ENCODE data around the gene SEC14L6.

DNA sequence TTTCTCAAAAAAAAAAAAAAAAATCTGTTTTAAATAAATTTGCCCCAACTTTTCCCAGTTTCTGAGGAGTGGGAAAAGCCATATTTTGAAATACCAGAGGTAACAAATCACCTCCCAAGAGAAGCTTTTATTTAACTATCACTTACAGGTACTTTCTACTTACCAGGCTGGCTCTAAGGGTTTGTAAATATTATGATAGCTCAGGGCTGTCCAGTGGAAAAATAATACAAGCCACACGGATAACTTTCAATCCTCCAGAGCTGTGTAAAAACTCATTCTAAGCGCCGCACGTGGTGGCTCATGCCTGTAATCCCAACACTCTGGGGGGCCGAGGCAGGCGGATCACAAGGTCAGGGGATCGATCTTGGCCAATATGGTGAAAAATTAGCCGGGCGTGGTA, 35.4 kb downstream of the SEC14L6 start:
- no peak for TF ChIP-seq POLR2A (IDR thresholded peaks at IDR 0.05; ENCODE audit: extremely low read depth, insufficient read length)
- TF ChIP-seq, protein P1, sequence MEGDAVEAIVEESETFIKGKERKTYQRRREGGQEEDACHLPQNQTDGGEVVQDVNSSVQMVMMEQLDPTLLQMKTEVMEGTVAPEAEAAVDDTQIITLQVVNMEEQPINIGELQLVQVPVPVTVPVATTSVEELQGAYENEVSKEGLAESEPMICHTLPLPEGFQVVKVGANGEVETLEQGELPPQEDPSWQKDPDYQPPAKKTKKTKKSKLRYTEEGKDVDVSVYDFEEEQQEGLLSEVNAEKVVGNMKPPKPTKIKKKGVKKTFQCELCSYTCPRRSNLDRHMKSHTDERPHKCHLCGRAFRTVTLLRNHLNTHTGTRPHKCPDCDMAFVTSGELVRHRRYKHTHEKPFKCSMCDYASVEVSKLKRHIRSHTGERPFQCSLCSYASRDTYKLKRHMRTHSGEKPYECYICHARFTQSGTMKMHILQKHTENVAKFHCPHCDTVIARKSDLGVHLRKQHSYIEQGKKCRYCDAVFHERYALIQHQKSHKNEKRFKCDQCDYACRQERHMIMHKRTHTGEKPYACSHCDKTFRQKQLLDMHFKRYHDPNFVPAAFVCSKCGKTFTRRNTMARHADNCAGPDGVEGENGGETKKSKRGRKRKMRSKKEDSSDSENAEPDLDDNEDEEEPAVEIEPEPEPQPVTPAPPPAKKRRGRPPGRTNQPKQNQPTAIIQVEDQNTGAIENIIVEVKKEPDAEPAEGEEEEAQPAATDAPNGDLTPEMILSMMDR (IDR thresholded peaks at IDR 0.05; ENCODE audit: low read depth, low read length), result no peak
- TF ChIP-seq, protein P2, sequence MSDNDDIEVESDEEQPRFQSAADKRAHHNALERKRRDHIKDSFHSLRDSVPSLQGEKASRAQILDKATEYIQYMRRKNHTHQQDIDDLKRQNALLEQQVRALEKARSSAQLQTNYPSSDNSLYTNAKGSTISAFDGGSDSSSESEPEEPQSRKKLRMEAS (IDR thresholded peaks at IDR 0.05; ENCODE audit: low read depth, low read length), result no peak

Data from NB4 (cell line).